ENCODE results near the gene RAD54L. TPM values are rescaled to one million over a fixed set of nuclear protein-coding genes. Genes with fewer than 3 reads are reported as not detected.
A peak's percentile ranks its signal among the peaks of the same experiment; 100 is the strongest.

The RAD54L gene
- polyA plus RNA-seq, 1 of the 3 experiments (the other 2 are of a cell fraction) = 11.5 TPM

DNA sequence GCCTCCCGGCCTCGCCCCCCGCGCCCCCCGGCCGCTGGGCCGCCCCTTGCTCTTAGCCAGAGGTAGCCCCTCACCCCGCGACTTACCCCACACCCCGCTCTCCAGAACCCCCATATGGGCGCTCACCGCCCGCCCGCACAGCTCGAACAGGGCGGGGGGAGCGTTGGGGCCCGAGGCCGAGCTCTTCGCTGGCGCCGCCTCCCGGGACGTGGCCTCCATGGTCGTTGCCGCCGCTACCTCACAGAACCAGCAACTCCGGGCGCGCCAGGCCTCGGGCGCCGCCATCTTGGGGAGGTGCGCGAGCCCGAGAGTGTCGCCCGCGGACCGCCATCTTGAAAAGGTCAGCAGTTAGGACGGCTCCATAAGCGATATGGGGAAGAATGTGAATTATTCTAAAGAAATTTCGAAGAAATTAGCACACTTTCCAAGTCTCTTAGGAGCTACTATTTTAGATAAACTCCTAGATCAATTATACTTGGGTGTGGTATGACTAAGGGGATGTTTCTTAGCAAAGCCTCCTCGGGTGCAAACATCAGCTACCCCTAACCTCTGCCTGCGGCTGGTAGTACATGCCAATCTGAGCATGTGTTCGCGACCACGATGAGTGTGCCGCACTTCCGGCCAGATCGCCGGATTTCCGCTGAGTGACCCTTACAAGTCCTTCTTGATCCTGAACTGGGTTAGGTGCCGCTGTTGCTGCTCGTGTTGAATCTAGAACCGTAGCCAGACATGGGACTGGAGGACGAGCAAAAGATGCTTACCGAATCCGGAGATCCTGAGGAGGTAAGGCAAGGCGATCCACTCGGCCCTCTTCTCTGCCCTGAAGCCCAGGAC is 55.7 kb downstream of the RAD54L start, which contains the start of the genes LRRC41 and UQCRH:
Gene LRRC41, minus strand, starts transcription at position 579 of the 834 bp plus-strand sequence. Its CDS starts 294 bp downstream, at position 285.
Gene UQCRH, plus strand, starts transcription at position 661 of the 834 bp plus-strand sequence. Its CDS starts 69 bp downstream, at position 730.
- WGBS (ENCODE audit: low lambda C conversion rate) = under 1% methylated on average over 27 of the region's 61 CpGs
- H4K20me1 ChIP-seq (ENCODE audit: insufficient read depth) = peaks cover 32% of the 10 kb centered on the region

More for the DNA sequence above, 55.7 kb downstream of the RAD54L start, which contains the start of the genes LRRC41 and UQCRH:
- CTCF ChIA-PET = interaction anchor here (0.6 to 3.5 kb wide), 11 partner anchors 12 to 258 kb away, joined by 3 to 22 read pairs (median 3); partner anchors contain the start of gene NSUN4
- peak within 1 kb of the TSS; percentile 95 for H3K4me2 ChIP-seq
- peak; percentile 43 for TF ChIP-seq ELF1 (IDR thresholded peaks at IDR 0.05)
- no peak for TF ChIP-seq GATA2 (CRISPR knock-in tag; IDR thresholded peaks at IDR 0.05)
- TF ChIP-seq USF1 (IDR thresholded peaks at IDR 0.05; ENCODE audit: borderline replicate concordance, low read depth) = peak; percentile 66; the same call in 1 of the 2 replicates
- no peak for TF ChIP-seq EZH2phosphoT487 (IDR thresholded peaks at IDR 0.05; ENCODE audit: borderline replicate concordance, low read depth)
- TF ChIP-seq FOXJ3 (CRISPR knock-in tag; IDR thresholded peaks at IDR 0.05) = no peak
- no peak for TF ChIP-seq NFIC (IDR thresholded peaks at IDR 0.05; ENCODE audit: borderline replicate concordance)
- TF ChIP-seq, protein P1, sequence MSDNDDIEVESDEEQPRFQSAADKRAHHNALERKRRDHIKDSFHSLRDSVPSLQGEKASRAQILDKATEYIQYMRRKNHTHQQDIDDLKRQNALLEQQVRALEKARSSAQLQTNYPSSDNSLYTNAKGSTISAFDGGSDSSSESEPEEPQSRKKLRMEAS (IDR thresholded peaks at IDR 0.05; ENCODE audit: low read depth) = peak; percentile 94
- no peak for TF ChIP-seq RCOR1 (IDR thresholded peaks at IDR 0.05; ENCODE audit: low read length)
- peak; percentile 75; the same call in 1 of the 2 replicates for TF ChIP-seq SIN3A (IDR thresholded peaks at IDR 0.05; ENCODE audit: borderline replicate concordance, low read depth, low read length)
- TF ChIP-seq TCF12 (IDR thresholded peaks at IDR 0.05) = peak; percentile 12; the same call in 1 of the 2 replicates
- TF ChIP-seq POLR2AphosphoS5 (IDR thresholded peaks at IDR 0.05; ENCODE audit: low read depth, low read length) = peak; percentile 82
- TF ChIP-seq REST (IDR thresholded peaks at IDR 0.05; ENCODE audit: low read depth, low read length) = peak; percentile 71; the same call in 1 of the 2 replicates
- TF ChIP-seq, protein P2, sequence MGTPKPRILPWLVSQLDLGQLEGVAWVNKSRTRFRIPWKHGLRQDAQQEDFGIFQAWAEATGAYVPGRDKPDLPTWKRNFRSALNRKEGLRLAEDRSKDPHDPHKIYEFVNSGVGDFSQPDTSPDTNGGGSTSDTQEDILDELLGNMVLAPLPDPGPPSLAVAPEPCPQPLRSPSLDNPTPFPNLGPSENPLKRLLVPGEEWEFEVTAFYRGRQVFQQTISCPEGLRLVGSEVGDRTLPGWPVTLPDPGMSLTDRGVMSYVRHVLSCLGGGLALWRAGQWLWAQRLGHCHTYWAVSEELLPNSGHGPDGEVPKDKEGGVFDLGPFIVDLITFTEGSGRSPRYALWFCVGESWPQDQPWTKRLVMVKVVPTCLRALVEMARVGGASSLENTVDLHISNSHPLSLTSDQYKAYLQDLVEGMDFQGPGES (IDR thresholded peaks at IDR 0.05; ENCODE audit: low read depth, low read length) = no peak
- TF ChIP-seq JUND (IDR thresholded peaks at IDR 0.05) = peak; percentile 48; the same call in 1 of the 2 replicates
- peak; percentile 10 for TF ChIP-seq CHD2 (IDR thresholded peaks at IDR 0.05; ENCODE audit: low read length, partially characterized antibody)
- TF ChIP-seq, protein P3, sequence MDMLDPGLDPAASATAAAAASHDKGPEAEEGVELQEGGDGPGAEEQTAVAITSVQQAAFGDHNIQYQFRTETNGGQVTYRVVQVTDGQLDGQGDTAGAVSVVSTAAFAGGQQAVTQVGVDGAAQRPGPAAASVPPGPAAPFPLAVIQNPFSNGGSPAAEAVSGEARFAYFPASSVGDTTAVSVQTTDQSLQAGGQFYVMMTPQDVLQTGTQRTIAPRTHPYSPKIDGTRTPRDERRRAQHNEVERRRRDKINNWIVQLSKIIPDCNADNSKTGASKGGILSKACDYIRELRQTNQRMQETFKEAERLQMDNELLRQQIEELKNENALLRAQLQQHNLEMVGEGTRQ (IDR thresholded peaks at IDR 0.05; ENCODE audit: borderline replicate concordance, low read depth, low read length) = no peak
- peak; percentile 88 for TF ChIP-seq GABPA (IDR thresholded peaks at IDR 0.05; ENCODE audit: low read depth)
- no peak for TF ChIP-seq FOXM1 (IDR thresholded peaks at IDR 0.05; ENCODE audit: low read depth)
- TF ChIP-seq SMC3 (IDR thresholded peaks at IDR 0.05; ENCODE audit: low read depth, low read length) = no peak
- no peak for TF ChIP-seq TEAD4 (IDR thresholded peaks at IDR 0.05; ENCODE audit: borderline replicate concordance, insufficient read depth)
- TF ChIP-seq YY1 (IDR thresholded peaks at IDR 0.05; ENCODE audit: low read depth) = peak; percentile 100
- TF ChIP-seq TAF1 (IDR thresholded peaks at IDR 0.05; ENCODE audit: borderline replicate concordance, low read depth, low read length) = peak; percentile 99
- TF ChIP-seq RXRA (IDR thresholded peaks at IDR 0.05; ENCODE audit: borderline replicate concordance, low read depth) = no peak
- peaks cover 10% of the 10 kb centered on the region for H3F3A ChIP-seq (replicated peaks; ENCODE audit: insufficient read depth)
- peaks cover 13 to 18% of the 10 kb centered on the region in 2 experiments for H3K4me1 ChIP-seq (ENCODE audit: control insufficient read depth in 1 of 2, insufficient read depth in 2 of 2, low read depth in 1 of 2, low read length in 1 of 2)
- peaks cover 4 to 15% of the 10 kb centered on the region in 2 experiments for H3K36me3 ChIP-seq (replicated peaks in 1 of 2; ENCODE audit: control insufficient read depth in 1 of 2, insufficient read depth in 2 of 2, low read length in 1 of 2)
- peak within 1 kb of the TSS; percentile 98 for H3K9ac ChIP-seq
- H2AFZ ChIP-seq (ENCODE audit: low read depth) = peak within 1 kb of the TSS; percentile 38
- H3K27ac ChIP-seq (ENCODE audit: low read depth in 2 of 2, low read length in 1 of 2) = peak within 1 kb of the TSS; percentile 93
- no peaks in the 10 kb centered on the region for H3K27me3 ChIP-seq (ENCODE audit: insufficient read depth)
- H3K4me3 ChIP-seq (ENCODE audit: low read depth in 2 of 2, low read length in 1 of 2) = peak within 1 kb of the TSS; percentile 66 to 89
- no peaks in the 10 kb centered on the region for H3K9me3 ChIP-seq
- peaks cover 95% of the 10 kb centered on the region for H3K79me2 ChIP-seq (ENCODE audit: insufficient read depth)
- no peaks in the 10 kb centered on the region for H3K9me2 ChIP-seq
- DNase-seq = peak; percentile 91
- POLR2A ChIA-PET = interaction anchor here (0.7 to 2.5 kb wide), 6 partner anchors 17 to 74 kb away, joined by 3 to 17 read pairs (median 4); partner anchors contain the start of genes NSUN4 and RAD54L
